Left forelimb (tissue), 1 donor: ENCODE results near the gene MDK.
A peak's percentile ranks its signal among the peaks of the same experiment; 100 is the strongest.

Source experiments
- DNase-seq: peaks from one replicate; pipeline ENCODE4 v3.0.0-alpha.2; 2018; ENCODE audit warnings: low spot score

The MDK gene

DNA sequence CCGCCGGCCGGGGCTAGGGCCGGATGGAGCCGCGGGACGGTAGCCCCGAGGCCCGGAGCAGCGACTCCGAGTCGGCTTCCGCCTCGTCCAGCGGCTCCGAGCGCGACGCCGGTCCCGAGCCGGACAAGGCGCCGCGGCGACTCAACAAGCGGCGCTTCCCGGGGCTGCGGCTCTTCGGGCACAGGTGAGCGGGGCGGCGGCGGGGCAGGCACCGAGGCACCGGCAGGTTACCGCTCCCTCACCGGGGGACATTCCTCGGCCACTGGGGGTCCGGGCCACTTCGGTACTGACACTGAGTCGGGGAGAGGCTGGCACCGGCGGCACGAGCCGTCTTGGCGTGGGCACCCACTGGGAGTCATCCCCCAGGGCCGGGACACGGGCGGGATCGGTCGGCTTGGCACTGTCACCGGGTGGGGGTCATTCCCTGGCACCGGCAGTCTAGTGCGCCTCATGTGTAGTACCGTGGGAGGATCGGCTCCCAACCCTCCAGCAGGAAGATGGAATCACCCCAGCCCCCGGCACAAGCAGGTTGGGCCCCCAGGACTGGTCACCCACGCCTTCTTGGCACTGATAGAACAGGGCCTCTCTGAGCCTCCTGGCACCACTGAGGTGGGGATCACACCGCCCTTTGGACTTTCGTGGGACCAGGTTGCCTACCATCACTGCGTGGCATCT is 33.7 kb upstream of the MDK start:
- no peak for DNase-seq

DNA sequence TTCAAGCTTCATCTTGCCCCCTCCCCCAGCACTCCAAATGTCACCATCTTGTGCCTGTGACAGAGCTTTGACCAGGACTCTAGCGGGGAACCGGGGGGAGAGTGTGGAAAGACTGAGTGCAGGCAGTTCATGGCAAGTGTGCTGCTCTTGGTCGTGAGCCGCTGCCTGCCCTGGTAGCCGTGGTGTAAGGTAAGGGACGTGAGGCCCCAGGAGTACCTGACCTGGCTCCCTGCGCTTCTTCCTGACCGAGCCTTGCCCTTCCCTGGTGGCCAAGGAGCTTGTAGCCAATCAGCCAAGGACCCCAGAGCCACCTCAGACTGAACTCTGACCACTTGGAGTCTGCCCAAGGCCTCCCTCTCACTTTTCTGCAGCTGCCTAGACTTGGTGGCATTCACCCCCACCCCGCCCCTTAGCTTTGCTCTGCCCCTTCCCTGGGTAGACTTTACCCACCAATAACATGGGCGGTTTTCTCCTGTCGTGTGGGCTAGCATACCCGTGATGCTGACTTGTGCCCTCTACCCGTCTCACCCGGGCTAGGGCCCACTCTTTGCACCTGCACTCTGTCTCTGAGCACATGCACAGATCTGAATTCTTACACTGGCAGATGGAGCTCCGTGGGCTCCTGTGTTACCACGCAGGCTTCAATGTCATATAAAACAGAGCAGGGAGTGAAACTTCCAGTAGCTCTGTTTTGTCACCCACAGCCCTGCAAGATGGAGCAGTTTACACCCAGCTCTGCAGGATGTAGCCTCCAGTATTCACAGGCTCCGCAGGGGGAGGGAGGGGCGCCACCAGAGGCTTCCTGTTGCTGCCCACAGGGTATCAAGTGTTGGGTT is 32.7 kb upstream of the MDK start:
- DNase-seq = no peak

DNA sequence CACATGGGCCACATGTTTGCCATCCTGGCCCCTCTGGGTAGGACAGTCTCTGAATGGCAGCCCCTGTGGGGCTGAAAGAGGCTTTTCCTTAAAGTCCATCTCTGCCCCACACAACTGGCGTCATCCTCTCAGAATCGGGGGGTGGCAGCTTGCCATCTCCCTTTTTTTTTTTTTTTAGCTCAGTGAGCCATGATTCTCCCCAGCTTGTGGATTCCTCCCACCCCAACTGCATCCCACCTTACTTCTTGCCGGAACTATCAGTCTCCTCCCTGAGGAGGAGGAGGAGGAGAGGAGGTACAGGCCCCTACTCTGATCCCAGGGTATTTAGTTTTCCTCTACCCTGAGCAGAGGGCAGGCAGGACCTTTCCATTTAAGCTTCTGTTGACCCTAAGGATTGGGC is 30.8 kb upstream of the MDK start:
- DNase-seq = no peak

DNA sequence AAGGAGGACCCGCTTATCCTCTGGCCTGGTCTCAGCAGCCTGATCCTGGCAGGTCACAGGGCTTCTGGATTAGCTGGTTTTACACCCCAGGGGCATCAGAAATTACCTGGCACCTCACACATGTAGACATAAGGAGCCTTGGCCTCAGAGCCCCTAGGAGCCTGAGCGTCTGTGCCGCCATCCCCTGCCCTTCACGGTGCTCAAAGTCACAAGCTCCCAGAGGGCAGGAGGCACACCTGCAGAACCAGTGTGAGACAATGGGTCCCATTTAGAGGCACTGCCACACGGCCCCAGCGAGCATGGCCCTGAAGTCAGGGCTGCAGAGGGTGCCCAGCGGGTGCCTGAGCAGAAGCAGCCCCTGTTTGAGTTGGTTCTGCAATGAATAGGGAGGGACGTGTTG is 30.3 kb upstream of the MDK start:
- DNase-seq = no peak

DNA sequence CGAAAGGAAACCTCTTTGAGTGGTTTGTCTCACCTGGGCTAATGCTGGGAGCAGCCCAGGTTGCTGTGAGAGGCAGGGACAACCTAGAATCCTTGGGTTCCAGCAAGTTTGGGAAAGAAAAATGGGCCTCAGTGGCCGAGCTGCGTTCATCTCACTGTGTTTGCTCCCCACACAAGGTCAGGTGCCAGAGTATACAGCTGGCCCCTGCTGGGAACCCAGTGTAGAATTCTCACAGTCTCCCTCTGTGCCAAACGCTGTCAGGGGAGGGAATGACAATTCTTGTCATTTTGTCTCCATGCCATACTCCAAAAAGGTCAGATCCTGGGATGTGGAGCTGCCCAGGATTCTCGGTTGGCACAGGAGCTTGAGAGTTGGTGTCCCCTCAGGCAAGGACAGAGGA is 29.9 kb upstream of the MDK start:
- DNase-seq = no peak

DNA sequence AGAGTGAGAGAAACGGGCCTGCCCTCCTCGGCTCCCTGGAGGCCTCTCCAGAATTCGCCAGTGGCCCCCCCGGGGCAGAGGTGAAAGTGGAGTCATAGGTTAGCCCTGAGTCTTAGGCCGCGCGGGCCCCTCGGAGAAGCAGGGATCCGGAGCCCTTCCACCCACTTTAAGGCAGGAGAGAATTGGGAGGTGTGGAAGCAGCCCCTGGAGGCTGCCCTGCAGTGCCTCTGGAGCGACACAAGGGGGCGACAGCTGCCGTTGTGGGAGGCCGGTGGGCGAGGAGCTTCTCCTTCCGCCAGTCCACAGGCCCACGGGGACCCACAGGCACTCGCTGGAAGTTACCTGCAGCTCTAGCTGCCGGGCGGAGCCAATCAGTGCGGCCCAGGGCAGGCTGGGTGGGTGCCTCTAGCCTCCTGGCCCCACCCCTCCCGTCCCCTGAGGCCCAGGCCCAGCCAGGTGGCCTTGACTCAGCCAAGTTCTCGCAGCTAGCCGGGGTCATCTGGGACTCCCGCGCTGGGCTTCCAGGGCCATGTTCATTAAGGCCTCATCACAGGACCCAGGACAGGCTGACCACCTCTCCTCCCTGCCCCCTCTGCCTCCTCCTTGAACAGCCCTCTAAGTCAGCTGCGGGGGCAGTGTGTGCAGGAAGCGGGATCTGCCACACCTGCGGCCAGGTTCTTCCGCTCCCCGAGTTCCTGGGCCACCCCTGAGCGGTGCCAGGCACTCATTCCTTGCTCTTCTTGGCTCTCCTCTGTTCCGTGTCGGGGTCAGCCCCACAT is 29.2 kb upstream of the MDK start:
- no peak for DNase-seq

DNA sequence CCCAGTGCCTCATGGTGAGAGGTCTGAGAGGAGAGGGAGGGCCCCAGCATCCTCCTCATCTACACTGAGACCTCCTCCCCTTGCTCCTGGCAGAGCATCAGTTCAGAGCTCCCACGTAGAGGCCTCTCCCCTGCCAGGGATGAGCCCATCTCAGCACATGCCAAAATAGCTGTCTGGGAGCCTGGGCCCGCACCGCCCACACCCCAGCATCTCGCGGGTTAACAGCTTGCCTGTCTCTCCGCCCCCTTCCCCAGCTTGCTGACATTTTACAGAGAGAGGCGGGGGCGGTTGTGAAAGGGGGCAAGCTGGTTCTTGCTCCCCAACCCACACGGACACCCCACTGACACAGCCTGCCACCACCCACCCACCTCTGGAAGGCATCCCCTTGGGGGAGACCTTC is 27.8 kb upstream of the MDK start:
- DNase-seq = no peak

DNA sequence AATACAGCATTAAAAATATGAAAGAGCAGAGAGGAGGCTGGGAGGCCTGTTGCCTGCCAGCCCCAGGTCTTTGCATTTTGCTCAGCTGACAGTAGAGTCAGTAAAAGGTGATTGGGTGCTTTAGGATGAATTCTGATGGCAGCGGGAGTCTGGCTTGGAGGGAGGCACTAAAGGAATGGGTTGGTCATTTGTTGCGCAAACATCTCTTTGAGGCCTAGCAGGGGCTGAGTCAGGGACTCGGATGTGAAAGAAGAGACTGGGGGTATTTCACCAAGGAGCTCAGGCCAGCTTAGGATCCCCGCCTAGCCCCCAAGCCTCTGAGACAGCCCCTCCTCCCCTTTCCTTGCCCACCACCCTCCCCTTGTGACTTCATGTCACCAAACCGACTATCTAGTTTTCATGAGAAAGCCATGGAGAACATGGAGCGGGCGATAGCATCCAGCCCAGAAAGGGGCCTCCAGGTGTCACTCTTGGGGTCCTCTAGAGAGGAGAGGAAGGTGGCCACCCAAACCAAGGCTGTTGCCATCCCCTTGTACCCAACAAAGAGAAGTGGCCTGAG is 24.5 kb upstream of the MDK start:
- no peak for DNase-seq

DNA sequence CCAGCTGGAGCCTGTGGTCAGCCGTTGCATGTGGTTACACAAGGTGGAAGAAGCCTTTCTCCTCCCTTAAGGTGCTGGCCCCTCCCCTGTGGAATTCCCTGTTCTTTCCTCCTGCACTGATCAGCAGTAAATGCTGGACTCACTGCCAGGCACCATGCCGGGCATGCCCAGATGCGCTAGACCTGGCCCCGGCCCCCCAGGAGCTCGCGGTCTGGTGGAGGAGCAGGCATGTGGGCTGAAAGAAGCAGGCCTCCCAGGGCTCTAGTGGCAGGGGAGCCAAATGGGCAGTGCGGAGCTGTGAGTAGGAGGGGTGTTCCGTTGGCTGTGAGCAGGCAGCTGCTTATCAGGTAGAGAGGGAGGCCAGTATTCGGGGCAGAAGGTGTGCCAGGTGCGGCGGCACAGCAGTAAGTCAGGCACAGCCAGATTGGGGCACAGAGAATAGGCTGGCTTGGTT is 24.0 kb upstream of the MDK start:
- DNase-seq = no peak

DNA sequence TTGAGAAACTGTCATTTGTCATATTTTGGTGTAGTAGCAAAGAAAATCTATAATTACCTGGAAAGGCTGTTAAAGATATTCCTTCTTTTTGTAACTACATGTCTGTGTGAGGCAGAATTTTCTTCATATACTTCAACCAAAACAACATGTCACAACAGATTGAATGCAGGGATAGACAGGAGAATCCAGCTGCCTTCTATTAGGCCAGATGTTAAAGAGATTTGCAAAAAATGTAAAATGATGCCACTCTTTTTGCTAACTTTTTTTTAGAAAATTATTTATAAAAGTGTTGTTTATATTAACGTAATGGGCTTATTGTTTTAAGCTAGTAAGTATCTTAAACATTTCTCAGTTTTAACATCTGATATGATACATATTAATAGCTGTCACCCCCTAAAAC is 21.5 kb upstream of the MDK start:
- no peak for DNase-seq

DNA sequence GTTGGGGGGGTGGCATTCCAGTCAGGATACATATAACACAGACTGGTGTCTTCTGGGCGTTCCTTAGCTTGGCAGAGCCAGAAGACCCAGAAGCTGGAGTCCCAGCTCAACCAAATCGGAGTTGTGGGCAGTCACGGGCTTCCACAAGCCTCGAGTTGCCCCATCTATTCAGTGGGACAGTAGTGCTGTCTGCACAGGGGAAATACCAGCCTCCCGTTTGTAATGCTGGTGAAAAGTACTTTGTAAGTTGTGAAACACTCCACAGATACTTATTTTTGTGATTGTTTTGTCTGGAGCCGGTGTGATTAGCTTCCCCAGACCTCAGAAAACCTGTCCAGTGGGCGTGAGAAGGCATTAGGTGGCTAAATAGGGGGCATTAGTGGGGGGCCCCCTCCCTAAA is 20.6 kb upstream of the MDK start:
- no peak for DNase-seq

DNA sequence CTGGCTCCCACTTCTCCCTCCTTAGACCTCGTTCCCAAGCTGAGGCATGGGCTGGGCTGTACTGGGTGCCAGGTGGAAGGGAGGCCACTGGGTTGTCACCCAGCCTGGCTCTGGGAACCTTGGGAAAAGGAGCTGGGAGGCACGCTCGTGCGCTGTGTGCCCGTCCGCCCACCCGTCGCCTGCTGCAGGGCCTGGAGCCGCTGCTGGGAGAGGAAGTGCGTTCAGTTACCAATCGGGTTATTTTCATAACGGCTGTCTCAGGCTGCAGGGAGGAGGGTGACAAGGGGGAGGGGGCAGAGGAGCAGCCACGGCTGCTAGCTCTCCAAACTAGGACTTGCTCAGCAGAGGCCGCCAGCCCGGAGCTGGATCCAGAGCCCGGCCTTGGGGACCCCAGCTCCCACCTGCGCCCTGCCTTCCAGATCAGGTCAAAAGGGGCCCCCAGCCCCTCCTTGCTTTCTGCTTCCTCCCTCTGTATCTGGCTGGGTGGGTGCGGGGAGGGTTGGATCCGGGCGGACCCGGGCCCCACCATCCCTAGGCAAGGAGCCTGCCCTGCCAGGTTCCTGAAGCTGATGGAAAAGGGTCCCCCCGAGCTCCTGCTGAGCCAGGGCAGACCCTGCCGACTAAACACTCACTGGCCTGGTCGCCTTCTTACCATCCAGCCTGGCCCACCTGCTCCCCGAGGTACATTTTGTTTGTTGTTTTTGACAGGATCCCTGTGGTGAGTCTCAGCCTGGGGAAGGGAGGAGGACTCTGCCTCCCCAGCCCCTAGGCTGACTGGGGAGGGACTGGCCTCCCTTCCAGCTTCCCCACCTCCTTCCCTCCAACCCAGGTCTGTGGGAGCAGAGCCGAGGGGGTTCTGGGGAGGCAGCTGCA is 19.9 kb upstream of the MDK start:
- peak; percentile 81 for DNase-seq

DNA sequence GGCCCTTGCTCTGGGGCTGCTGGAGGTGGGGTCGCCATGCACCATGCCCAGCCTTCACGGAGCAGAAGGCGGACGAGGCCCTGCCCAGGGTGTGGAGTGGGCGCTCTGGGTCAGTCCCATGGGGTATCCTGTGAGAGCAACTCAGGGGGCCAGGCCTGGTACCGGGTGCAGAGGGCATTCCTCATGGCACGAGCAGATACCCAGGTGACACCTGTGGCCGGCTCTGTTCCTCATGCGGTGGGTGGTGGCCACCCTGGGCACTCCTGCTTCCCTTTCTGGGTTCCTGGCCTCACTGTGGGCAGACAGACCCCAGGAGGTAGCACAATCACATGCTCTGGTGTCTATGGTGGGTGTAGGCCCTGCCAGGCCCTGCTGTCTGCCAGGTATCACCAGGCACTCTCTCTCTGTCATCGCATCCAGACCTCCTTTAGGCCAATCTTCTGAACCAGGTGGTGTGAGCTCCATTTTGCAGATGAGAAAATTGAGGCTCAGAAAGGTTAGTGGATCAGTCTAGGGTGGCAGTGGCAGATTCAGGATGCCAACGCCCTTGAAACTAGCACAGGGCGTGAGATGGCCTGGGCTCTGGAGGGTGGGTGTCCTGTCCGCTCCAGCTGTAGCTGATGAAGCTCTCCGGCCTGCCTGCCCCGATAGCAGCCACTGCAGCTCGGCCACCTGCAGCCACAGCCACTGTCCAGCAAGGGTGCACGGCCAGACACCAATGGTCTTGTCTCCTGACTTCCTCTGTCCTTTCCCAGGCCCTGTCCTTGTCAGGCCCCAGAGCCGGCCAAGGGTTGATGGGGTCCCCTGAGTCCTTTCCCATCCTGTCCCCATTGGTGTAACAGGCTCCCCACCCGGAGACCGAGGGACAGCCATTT is 19.1 kb upstream of the MDK start:
- DNase-seq = no peak

DNA sequence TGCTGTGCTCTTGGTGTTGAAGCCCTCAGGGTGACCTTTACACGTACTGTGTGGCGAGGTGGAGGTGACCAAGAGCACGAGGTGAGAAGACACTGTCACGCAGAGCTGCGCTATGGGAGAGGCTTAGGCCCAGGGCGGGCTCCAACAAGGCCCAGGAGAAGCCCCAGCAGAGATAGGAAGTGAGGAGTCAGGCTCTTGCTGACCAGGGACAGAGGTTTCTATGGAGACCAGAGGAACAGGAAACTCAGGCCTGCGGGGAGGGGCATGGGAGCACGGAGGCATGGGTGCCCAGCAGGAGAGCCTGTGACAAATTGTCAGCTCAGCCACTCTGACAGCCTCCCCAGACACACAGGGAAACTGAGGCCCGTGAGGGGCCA is 18.4 kb upstream of the MDK start:
- DNase-seq = no peak

DNA sequence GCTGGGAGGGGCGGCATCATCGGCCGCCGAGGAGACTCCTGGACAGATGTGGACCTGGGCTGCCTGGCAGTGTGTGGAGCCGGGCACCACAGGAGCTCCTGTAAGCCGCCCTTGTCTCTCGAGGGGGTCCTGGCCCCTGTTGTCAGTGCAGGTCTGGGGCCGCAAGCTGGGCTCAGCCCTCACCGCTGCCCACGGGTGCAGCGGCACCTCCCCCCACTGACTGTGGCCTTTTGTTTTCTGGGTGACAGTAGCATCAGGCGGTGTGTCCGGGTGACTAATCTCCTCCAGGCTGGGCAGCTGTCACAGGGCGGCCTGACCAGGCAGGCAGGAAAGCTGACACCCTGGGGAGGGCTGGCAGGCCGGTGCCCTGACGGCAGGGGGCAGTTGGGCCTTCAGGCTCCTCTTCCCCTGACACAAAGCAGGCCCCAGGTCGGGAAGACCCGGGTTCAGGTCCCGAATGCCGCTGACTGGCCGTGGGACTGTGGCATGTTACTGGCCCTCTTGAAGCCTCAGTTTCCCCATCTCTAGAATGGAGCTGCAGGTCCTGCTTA is 17.9 kb upstream of the MDK start:
- no peak for DNase-seq

DNA sequence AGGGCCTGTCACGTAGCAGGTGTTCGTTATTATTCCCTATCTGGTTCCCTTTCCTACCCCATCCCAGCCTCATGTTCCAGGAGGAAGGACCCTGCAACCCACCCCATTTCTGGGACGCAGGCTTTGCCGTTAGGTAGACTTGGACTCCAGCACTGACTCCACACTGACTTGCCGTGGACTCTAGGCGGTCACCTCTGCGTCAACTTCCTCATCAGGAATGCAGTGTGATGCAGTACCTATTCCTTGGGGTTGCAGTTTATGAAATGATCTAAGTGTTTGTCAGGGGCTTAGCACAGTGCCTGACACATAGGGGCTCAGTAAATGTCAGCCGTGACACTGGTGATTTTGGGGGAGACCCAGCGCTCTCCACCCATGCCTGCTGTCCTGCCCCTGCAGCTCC is 17.4 kb upstream of the MDK start:
- DNase-seq = no peak

DNA sequence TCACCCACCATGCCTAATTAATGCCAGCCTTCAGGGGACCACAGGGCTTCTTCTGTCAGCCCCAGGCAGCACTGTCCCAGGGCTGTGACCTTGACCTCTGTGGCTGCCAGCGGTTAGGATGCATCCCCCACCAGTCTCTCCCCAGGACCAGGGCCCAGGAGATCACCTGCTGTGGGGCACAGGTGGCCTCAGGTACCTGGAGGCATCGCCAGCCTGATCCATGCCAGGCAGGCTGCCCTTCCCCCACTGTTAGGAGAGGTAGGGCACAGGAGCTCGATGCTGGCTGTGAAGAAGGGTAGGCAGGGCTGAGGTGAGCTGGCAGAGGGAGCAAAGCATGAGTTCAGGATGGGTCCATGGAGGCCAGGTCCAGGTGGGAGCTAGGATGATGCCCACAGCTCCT is 16.7 kb upstream of the MDK start:
- no peak for DNase-seq

DNA sequence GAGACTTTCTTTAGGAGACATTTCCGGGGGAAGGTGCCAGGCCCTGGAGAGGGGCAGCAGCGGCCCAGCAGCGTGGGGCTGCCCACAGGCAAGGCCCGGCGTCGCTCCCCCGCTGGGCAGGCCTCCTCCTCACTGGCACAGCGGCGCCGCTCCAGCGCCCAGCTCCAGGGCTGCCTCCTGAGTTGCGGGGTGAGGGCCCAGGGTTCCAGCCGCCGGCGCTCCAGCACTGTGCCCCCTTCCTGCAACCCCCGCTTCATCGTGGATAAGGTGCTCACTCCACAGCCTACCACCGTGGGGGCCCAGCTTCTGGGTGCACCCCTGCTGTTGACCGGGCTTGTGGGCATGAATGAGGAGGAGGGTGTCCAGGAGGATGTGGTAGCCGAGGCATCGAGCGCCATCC is 15.2 kb upstream of the MDK start:
- no peak for DNase-seq

DNA sequence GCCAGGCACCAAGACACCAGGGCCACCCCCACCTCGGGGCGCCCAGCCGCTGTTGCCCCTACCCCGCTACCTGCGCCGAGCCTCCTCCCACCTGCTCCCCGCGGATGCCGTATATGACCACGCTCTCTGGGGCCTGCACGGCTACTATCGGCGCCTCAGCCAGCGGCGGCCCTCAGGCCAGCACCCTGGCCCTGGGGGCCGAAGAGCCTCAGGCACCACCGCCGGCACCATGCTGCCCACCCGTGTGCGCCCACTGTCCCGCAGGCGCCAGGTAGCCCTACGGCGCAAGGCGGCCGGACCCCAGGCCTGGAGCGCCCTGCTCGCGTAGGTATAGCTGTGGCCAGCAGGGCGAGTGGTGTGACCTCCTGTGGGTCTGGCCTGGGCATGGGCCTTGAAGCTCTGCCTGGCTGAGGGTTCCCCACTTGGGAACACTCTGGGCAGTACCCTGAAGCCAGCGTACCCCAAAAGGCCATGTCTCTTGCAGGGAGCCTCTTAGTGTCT is 14.8 kb upstream of the MDK start:
- DNase-seq = no peak

DNA sequence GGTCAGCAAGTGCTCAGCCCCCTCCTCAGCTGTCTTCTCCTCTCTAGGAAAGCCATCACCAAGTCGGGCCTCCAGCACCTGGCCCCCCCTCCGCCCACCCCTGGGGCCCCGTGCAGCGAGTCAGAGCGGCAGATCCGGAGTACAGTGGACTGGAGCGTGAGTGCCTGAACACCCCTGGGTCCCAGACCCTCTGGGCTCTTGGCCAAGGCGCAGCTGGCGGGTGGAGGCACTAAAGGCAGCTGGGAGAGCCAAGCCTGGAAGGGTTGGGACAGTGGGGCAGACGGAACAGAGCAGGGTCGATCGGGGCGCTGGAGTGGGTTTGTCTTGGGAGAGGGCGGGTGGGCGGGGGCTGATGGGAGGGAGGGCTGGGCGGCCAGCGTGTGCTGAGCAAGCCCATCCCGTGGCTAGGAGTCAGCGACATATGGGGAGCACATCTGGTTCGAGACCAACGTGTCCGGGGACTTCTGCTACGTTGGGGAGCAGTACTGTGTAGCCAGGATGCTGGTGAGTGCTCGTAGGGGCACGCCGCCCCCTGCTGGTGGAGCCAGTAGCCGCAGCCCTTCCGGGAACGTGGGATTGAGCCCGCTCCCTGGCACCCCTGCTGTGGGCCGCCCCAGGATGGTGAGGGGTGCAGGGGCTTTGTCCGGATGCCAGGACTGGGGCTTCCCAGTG is 14.1 kb upstream of the MDK start:
- peak; percentile 84 for DNase-seq
